ENCODE data around the gene NUCB1. TPM values are rescaled to one million over a fixed set of nuclear protein-coding genes. Genes with fewer than 3 reads are reported as not detected.
"Not testable (repeated sequence)": the region's sequence is repeated elsewhere in the genome, so short reads cannot be mapped to it uniquely, and the experiment has no call there.

NUCB1 gene
- total RNA-seq, 1 donor from 2014 or later = 160 TPM

- DNase-seq (ENCODE audit: low read depth in 2 of 2) = peak; percentile 36 to 86
Measured at GRCh38 chr19:48874303-48875135, 25.6 kb upstream of the NUCB1 start.

GRCh38 chr19:48876043-48876981, 23.8 kb upstream of the NUCB1 start:
- peak; percentile 68 to 82 for DNase-seq (ENCODE audit: low read depth in 2 of 2)

GRCh38 chr19:48877855-48878195, 22.3 kb upstream of the NUCB1 start:
- peak in 1 of 2 donors; percentile 25 for DNase-seq (ENCODE audit: low read depth in 2 of 2)

- DNase-seq (ENCODE audit: low read depth in 2 of 2) = peak; percentile 34 to 40
Measured at GRCh38 chr19:48878196-48879024, 21.7 kb upstream of the NUCB1 start.

- DNase-seq (ENCODE audit: low read depth in 2 of 2) = no peak
Measured at GRCh38 chr19:48879025-48879637, 21.0 kb upstream of the NUCB1 start.

- DNase-seq (ENCODE audit: low read depth in 2 of 2) = not testable (repeated sequence)
Measured at GRCh38 chr19:48879696-48880095, 20.4 kb upstream of the NUCB1 start.

- DNase-seq (ENCODE audit: low read depth in 2 of 2) = peak in 1 of 2 donors; percentile 42
Measured at GRCh38 chr19:48881741-48882657, 18.1 kb upstream of the NUCB1 start.

GRCh38 chr19:48883726-48884125, 16.4 kb upstream of the NUCB1 start:
- DNase-seq (ENCODE audit: low read depth in 2 of 2) = no peak

GRCh38 chr19:48887861-48888612, 12.1 kb upstream of the NUCB1 start:
- DNase-seq (ENCODE audit: low read depth in 2 of 2) = peak in 1 of 2 donors; percentile 13

- not testable (repeated sequence) for DNase-seq (ENCODE audit: low read depth in 2 of 2)
Measured at GRCh38 chr19:48889496-48889895, 10.6 kb upstream of the NUCB1 start.

- DNase-seq (ENCODE audit: low read depth in 2 of 2) = no peak
Measured at GRCh38 chr19:48890551-48890950, 9.6 kb upstream of the NUCB1 start.

- no peak for DNase-seq (ENCODE audit: low read depth in 2 of 2)
Measured at GRCh38 chr19:48895226-48895625, 4.9 kb upstream of the NUCB1 start.

GRCh38 chr19:48896191-48896720, 3.9 kb upstream of the NUCB1 start:
- peak in 1 of 2 donors; percentile 57 for DNase-seq (ENCODE audit: low read depth in 2 of 2)

GRCh38 chr19:48897181-48897580, 2.9 kb upstream of the NUCB1 start:
- no peak for DNase-seq (ENCODE audit: low read depth in 2 of 2)

GRCh38 chr19:48899386-48899749, 744 bp upstream of the NUCB1 start:
- not testable (repeated sequence) for DNase-seq (ENCODE audit: low read depth in 2 of 2)

- peak; percentile 51 to 60 for DNase-seq (ENCODE audit: low read depth in 2 of 2)
Measured at GRCh38 chr19:48900477-48901406, 630 bp downstream of the NUCB1 start.

- not testable (repeated sequence) for DNase-seq (ENCODE audit: low read depth in 2 of 2)
Measured at GRCh38 chr19:48902291-48902690, 2.2 kb downstream of the NUCB1 start.

- not testable (repeated sequence) for DNase-seq (ENCODE audit: low read depth in 2 of 2)
Measured at GRCh38 chr19:48903788-48904187, 3.7 kb downstream of the NUCB1 start.
